COLO668 (cell line): ENCODE measurements around the gene KCTD5.
"Not testable (repeated sequence)": the region's sequence is repeated elsewhere in the genome, so short reads cannot be mapped to it uniquely, and the experiment has no call there.

Experiments used
- DNase-seq: peaks from one replicate; lab custom pipeline; 2025; ENCODE audit not compliant: unreplicated experiment; lab: John Stamatoyannopoulos, UW

KCTD5 gene

GRCh38 chr16:2696601-2697250 is 14.4 kb downstream of the KCTD5 start:
- not testable (repeated sequence) for DNase-seq

GRCh38 chr16:2697401-2697948 is 15.2 kb downstream of the KCTD5 start:
- DNase-seq: no peak

GRCh38 chr16:2698103-2698870 is 16.0 kb downstream of the KCTD5 start:
- DNase-seq: no peak

GRCh38 chr16:2698965-2699750 is 16.8 kb downstream of the KCTD5 start:
- no peak for DNase-seq

- DNase-seq: no peak
Observed at GRCh38 chr16:2699791-2700600, 17.7 kb downstream of the KCTD5 start.

GRCh38 chr16:2700786-2701185 is 18.5 kb downstream of the KCTD5 start:
- DNase-seq: no peak

- DNase-seq: no peak
Observed at GRCh38 chr16:2701272-2701671, 18.9 kb downstream of the KCTD5 start.

- DNase-seq: no peak
Observed at GRCh38 chr16:2701713-2702437, 19.6 kb downstream of the KCTD5 start.

- DNase-seq: no peak
Observed at GRCh38 chr16:2702438-2702825, 20.1 kb downstream of the KCTD5 start.

GRCh38 chr16:2702871-2703745 is 20.8 kb downstream of the KCTD5 start:
- no peak for DNase-seq

- DNase-seq: no peak
Observed at GRCh38 chr16:2704166-2704982, 22.1 kb downstream of the KCTD5 start.

GRCh38 chr16:2704983-2705275 is 22.6 kb downstream of the KCTD5 start:
- no peak for DNase-seq

- no peak for DNase-seq
Observed at GRCh38 chr16:2705351-2705750, 23.0 kb downstream of the KCTD5 start.

- DNase-seq: no peak
Observed at GRCh38 chr16:2706085-2706484, 23.8 kb downstream of the KCTD5 start.

GRCh38 chr16:2706611-2707311 is 24.4 kb downstream of the KCTD5 start:
- no peak for DNase-seq

GRCh38 chr16:2707368-2708289 is 25.3 kb downstream of the KCTD5 start:
- no peak for DNase-seq

GRCh38 chr16:2708290-2708639 is 25.9 kb downstream of the KCTD5 start:
- DNase-seq: no peak
